Upper lobe of right lung (tissue), 1 donor: ENCODE measurements around the gene IFNA2. TPM values are rescaled to one million over a fixed set of nuclear protein-coding genes. Genes with fewer than 3 reads are reported as not detected.
"Not testable (repeated sequence)": the region's sequence is repeated elsewhere in the genome, so short reads cannot be mapped to it uniquely, and the experiment has no call there.

Source experiments
- ATAC-seq: fragments of 200-7000 bp; cut with Tn5 transposase; one replicate; pipeline ENCODE4 v1.9.1; 2020; ENCODE audit warnings: mild to moderate bottlenecking, moderate library complexity
- DNase-seq: peaks from one replicate; pipeline ENCODE4 v3.0.0-alpha.2; 2020
- H3K27ac ChIP-seq: fragments of 200-600 bp; one replicate; pipeline ENCODE4 v1.8.0; 2022
- H3K27me3 ChIP-seq: fragments of 200-600 bp; one replicate; pipeline ENCODE4 v1.8.0; 2022; ENCODE audit warnings: mild to moderate bottlenecking
- H3K36me3 ChIP-seq: fragments of 200-600 bp; one replicate; pipeline ENCODE4 v1.8.0; 2022
- H3K4me1 ChIP-seq: fragments of 200-600 bp; one replicate; pipeline ENCODE4 v1.8.0; 2022
- H3K4me3 ChIP-seq: fragments of 200-600 bp; one replicate; pipeline ENCODE4 v1.8.0; 2022; ENCODE audit warnings: mild to moderate bottlenecking
- H3K9me3 ChIP-seq: fragments of 200-600 bp; one replicate; pipeline ENCODE4 v1.8.0; 2022
- CTCF ChIP-seq: fragments of 200-600 bp; IDR thresholded peaks from one replicate; pipeline ENCODE4 v1.8.0; 2022; ENCODE audit warnings: antibody characterized with exemption
- intact Hi-C: fragments of 100-400 bp; cut with DNase I; formaldehyde crosslinking; loops from one replicate; pipeline ENCODE4 v1.11.0; 2022
- total RNA-seq: library from RNA; stranded (reverse); fragmentation: NEBNext Ultra II Directional; extraction: Animal tissue kit (Norgen Biotek cat#: 25700); gene quantifications from one replicate; pipeline ENCODE4 v1.2.1, GENCODE V29; 2021
- donor health status: DM: no; HTN: yes; CAD: no; lungs with severe emphysema.

Gene IFNA2
- total RNA-seq, 1 donor from 2014 or later: not detected

DNA sequence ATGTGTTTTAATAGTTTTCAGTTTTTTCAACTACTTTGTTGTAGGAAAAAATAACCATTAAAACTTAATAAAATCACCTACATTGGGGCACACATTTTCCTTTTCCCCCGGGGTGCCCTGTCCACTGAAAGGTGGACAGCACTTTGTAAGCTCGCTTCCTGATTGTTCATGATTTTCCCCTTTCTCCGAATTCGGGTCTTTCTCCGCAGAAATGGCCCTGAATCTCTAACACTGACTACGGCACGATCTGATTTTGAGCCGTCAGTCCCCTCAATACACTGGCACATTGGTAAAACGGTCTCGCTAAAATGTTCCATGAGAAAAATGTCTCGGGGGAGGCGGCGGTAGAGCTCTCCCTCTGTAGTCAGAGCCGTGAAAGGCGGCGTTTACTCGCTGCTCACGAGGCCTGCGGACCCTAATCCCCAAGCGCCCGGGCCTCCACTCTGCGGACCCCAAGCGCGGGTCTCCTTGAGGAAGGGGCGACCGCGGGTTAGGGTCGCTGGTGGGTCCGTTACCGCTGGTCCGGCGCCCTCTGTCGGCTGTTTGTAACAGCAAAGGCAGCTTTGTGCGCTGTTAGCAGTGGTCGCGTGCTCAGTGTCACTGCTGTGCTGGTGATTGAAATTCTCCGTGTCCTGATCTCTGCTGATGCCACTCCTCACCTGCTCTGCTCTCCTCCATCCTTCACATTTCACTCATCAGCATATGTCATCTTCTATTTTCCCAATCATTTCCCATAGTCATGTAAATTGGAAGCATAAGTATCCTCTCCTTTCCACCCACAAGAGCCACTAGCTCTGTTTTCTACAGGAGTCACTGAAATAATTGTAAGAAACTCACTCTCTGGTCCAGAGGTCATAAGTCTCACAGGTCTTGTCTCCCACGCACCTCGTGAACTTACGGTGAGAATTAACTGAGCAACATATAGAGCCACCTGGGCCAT, 10.8 kb upstream of the IFNA2 start:
- H3K27me3 ChIP-seq: peaks cover 56% of the 10 kb centered on the region
- intact Hi-C loops: no loop called here

DNA sequence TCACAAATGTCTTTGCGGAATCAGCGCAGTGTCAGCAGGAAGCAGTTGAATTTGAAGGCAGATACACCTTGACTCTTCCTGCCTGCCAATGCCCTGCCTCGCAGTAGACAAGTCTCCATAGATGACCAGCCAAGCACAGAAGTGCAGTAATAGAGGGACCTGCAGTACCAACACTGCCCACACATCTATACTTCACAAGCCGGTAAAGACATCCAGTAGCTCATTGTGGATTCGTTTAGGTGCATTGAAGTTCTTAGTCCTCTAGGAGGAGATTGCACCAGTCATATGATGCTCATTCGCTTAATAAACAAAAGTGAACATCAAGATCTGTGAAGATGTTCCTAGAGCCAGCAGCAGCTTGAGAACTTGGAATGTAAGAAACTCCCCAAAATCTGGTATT, 7.1 kb upstream of the IFNA2 start:
- Histone ChIP-seq H3K4me3 (no peak overlapping the region), H3K4me1 (no peaks in the 10 kb centered on the region), H3K36me3 (no peaks in the 10 kb centered on the region), H3K27me3 (peaks cover 73% of the 10 kb centered on the region), H3K27ac (no peak overlapping the region), H3K9me3 (no peaks in the 10 kb centered on the region)
- ATAC-seq (peak; percentile 43), DNase-seq (no peak)
- intact Hi-C loops: no loop called here
- TF ChIP-seq CTCF: no peak

More for the DNA sequence above, 10.8 kb upstream of the IFNA2 start:
- Histone ChIP-seq H3K4me3 (peak overlapping the region; percentile 50), H3K9me3 (no peaks in the 10 kb centered on the region), H3K36me3 (no peaks in the 10 kb centered on the region), H3K27ac (no peak overlapping the region), H3K4me1 (no peaks in the 10 kb centered on the region)
- DNase-seq: peak; percentile 73
- peak; percentile 79 for TF ChIP-seq CTCF
- peak; percentile 85 for ATAC-seq

DNA sequence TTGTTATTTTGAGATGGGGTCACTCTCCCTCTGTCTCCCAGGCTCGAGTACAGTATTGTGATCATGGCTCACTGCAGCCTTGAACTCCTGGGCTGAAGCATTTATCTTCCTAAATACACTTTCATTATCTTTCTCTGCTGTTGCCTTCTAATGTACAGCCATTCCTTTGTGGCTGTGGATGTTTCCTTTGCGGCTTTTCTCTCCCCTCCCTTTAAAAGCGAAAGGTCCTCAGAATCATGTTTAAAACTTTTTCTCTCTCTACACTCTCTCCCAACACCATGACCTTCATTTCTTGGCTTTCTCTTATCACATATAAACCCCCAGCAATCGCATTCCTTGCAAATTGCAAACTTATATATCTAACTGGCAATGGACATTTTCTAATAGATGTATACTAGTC, 1.6 kb downstream of the IFNA2 start:
- Histone ChIP-seq H3K4me3 (no peak overlapping the region), H3K27ac (no peak overlapping the region), H3K4me1 (no peaks in the 10 kb centered on the region), H3K36me3 (no peaks in the 10 kb centered on the region), H3K9me3 (no peaks in the 10 kb centered on the region), H3K27me3 (peaks cover 41% of the 10 kb centered on the region)
- no peak for TF ChIP-seq CTCF
- ATAC-seq: no peak
- intact Hi-C loops: no loop called here
- DNase-seq: no peak

GRCh38 chr9:21381448-21382339, 3.5 kb downstream of the IFNA2 start:
- Histone ChIP-seq H3K4me3 (no peak overlapping the region), H3K4me1 (no peaks in the 10 kb centered on the region), H3K36me3 (no peaks in the 10 kb centered on the region), H3K9me3 (no peaks in the 10 kb centered on the region), H3K27ac (no peak overlapping the region), H3K27me3 (peaks cover 32% of the 10 kb centered on the region)
- DNase-seq (no peak), ATAC-seq (peak; percentile 73)
- intact Hi-C loops: no loop called here
- no peak for TF ChIP-seq CTCF

- H3K4me1 ChIP-seq, H3K4me3 ChIP-seq, H3K36me3 ChIP-seq, H3K27ac ChIP-seq, H3K27me3 ChIP-seq, H3K9me3 ChIP-seq, DNase-seq, ATAC-seq, intact Hi-C loops: not testable (repeated sequence)
Observed at GRCh38 chr9:21371467-21371866, 13.7 kb downstream of the IFNA2 start.

- ATAC-seq (no peak), DNase-seq (no peak)
- no peak within 1 kb of the TSS for H3K27ac ChIP-seq
- TF ChIP-seq CTCF: no peak
- H3K4me3 ChIP-seq: no peak within 1 kb of the TSS
- no peaks in the 10 kb centered on the region for H3K4me1 ChIP-seq
- no peaks in the 10 kb centered on the region for H3K9me3 ChIP-seq
- H3K36me3 ChIP-seq: no peaks in the 10 kb centered on the region
- H3K27me3 ChIP-seq: peaks cover 6% of the 10 kb centered on the region
- intact Hi-C loops: no loop called here
Observed at GRCh38 chr9:21367957-21368356, 17.2 kb downstream of the IFNA2 start, which contains the start of gene IFNA13. Gene IFNA13, minus strand, starts transcription at chr9:21368057. Its CDS starts 47 bp downstream, at chr9:21368010.

- ATAC-seq, H3K4me1 ChIP-seq, intact Hi-C loops, H3K4me3 ChIP-seq, H3K27ac ChIP-seq, H3K9me3 ChIP-seq, H3K36me3 ChIP-seq, DNase-seq, H3K27me3 ChIP-seq: not testable (repeated sequence)
Observed at GRCh38 chr9:21367169-21367568, 18.0 kb downstream of the IFNA2 start.
